Gastrocnemius medialis (tissue), 4 donors: ENCODE measurements around the gene DGCR6L.

ENCODE experiments used
- CTCF ChIP-seq, 5 experiments: fragments of 450-650 bp in 3 of 5; fragments of 200-600 bp in 2 of 5; sonication (generic) in 2 of 5; IDR thresholded peaks in 4 of 5; conservative IDR thresholded peaks in 1 of 5; 1 replicate in 4 of 5; 2 replicates in 1 of 5; pipeline ENCODE4 v1.5.1; 2016 to 2019; ENCODE audit warnings: antibody characterized with exemption in 5 of 5, mild to moderate bottlenecking in 3 of 5, moderate library complexity in 3 of 5
- POLR2A ChIP-seq, 2 donors: fragments of 450-650 bp; IDR thresholded peaks; one replicate each; pipeline ENCODE4 v1.6.1; 2017; ENCODE audit warnings: antibody characterized with exemption in 2 of 2, mild to moderate bottlenecking in 2 of 2, moderate library complexity in 2 of 2

GRCh38 chr22:20319041-20319744, 667 bp downstream of the DGCR6L start:
- TF ChIP-seq POLR2A (IDR thresholded peaks at IDR 0.05), result no peak
- TF ChIP-seq CTCF (IDR thresholded peaks at IDR 0.05 in 4 of 5, conservative IDR thresholded peaks at IDR 0.05 in 1 of 5), result no peak
